K562 (cell line): Measurements from ENCODE around the gene CARD11. TPM values are rescaled to one million over a fixed set of nuclear protein-coding genes. Genes with fewer than 3 reads are reported as not detected.

ENCODE experiments used
- CCNT2 ChIP-seq: IDR thresholded peaks from 2 replicates; pipeline ENCODE4 v1.6.1; 2011; ENCODE audit warnings: borderline replicate concordance, low read depth, mild to moderate bottlenecking, moderate library complexity, mixed read lengths, low read length; ENCODE audit not compliant: insufficient read length; ENCODE audit errors: extremely low read depth
- CEBPZ ChIP-seq: fragments of 150-350 bp; IDR thresholded peaks from 2 replicates; pipeline ENCODE4 v1.6.1; 2014; ENCODE audit warnings: low read depth, mild to moderate bottlenecking, low read length, borderline replicate concordance
- CGGBP1 ChIP-seq: fragments of 250-450 bp; sonication (Bioruptor Pico); IDR thresholded peaks from 2 replicates; pipeline ENCODE4 v1.9.0; 2021; ENCODE audit warnings: mild to moderate bottlenecking
- DNMT1 ChIP-seq: fragments of 450-650 bp; IDR thresholded peaks from 2 replicates; pipeline ENCODE4 v1.6.1; 2016; ENCODE audit warnings: antibody characterized with exemption, mild to moderate bottlenecking
- EGR1 ChIP-seq: fragments of 450-650 bp; conservative IDR thresholded peaks from 2 replicates; pipeline ENCODE4 v1.6.1; 2017; ENCODE audit warnings: mild to moderate bottlenecking
- ELK3 ChIP-seq: fragments of 450-650 bp; formaldehyde crosslinking; IDR thresholded peaks from 2 replicates; pipeline ENCODE4 v1.4.0; 2020; ENCODE audit warnings: mild to moderate bottlenecking
- ETV6 ChIP-seq, 3 experiments: fragments of 150-350 bp in 1 of 3; sonication (generic) in 1 of 3; formaldehyde crosslinking in 1 of 3; IDR thresholded peaks; 2 replicates each; pipeline versions ENCODE4 v1.6.1 to v1.8.0; 2014 to 2022; ENCODE audit warnings: borderline replicate concordance in 2 of 3, low read depth in 2 of 3, antibody characterized with exemption in 1 of 3, low read length in 1 of 3, mild to moderate bottlenecking in 1 of 3, missing genetic modification reagents in 1 of 3
- HINFP ChIP-seq: fragments of 450-650 bp; conservative IDR thresholded peaks from 2 replicates; pipeline ENCODE4 v1.6.1; 2016; ENCODE audit warnings: missing genetic modification characterization, low read depth, mild to moderate bottlenecking, control low read depth, missing compliant biosample characterization
- HSF4 ChIP-seq: fragments of 250-450 bp; sonication (Bioruptor Pico); IDR thresholded peaks from 2 replicates; pipeline ENCODE4 v2.1.2; 2022; ENCODE audit warnings: mild to moderate bottlenecking, moderate library complexity, borderline replicate concordance
- RBFOX2 ChIP-seq: fragments of 200-400 bp; formaldehyde crosslinking; IDR thresholded peaks from 2 replicates; pipeline ENCODE4 v1.6.1; 2017; ENCODE audit warnings: low read depth, mild to moderate bottlenecking, low read length, moderate library complexity
- RBM25 ChIP-seq: fragments of 200-400 bp; formaldehyde crosslinking; IDR thresholded peaks from 2 replicates; pipeline ENCODE4 v1.6.1; 2018; ENCODE audit warnings: low read length, low read depth, moderate library complexity; ENCODE audit not compliant: severe bottlenecking
- SMAD3 ChIP-seq: fragments of 450-650 bp; formaldehyde crosslinking; conservative IDR thresholded peaks from 2 replicates; pipeline ENCODE4 v1.4.0; 2020; ENCODE audit warnings: mild to moderate bottlenecking
- SRSF9 ChIP-seq: fragments of 200-400 bp; formaldehyde crosslinking; IDR thresholded peaks from 2 replicates; pipeline ENCODE4 v1.6.1; 2017; ENCODE audit warnings: low read depth, low read length, borderline replicate concordance
- STAT5A ChIP-seq: IDR thresholded peaks from 2 replicates; pipeline ENCODE4 v1.6.1; 2012; ENCODE audit warnings: low read length, inconsistent platforms, borderline replicate concordance
- STAT5B ChIP-seq: fragments of 250-450 bp; sonication (Bioruptor Pico); IDR thresholded peaks from 2 replicates; pipeline ENCODE4 v1.8.0; 2021; ENCODE audit warnings: mild to moderate bottlenecking, inconsistent platforms
- WHSC1 ChIP-seq: IDR thresholded peaks from one replicate; pipeline ENCODE4 v1.6.1; 2012; ENCODE audit warnings: low read length, control low read depth, inconsistent platforms
- ZNF24 ChIP-seq: fragments of 450-650 bp; IDR thresholded peaks from 2 replicates; pipeline ENCODE4 v1.6.1; 2016
- ZNF263 ChIP-seq: sonication (generic); formaldehyde crosslinking; IDR thresholded peaks from 2 replicates; pipeline ENCODE4 v1.8.0; 2022; ENCODE audit warnings: mild to moderate bottlenecking, missing genetic modification reagents, borderline replicate concordance
- ZNF311 ChIP-seq: fragments of 250-450 bp; sonication (Bioruptor Pico); IDR thresholded peaks from 2 replicates; pipeline ENCODE4 v1.4.0; 2020; ENCODE audit warnings: mild to moderate bottlenecking, moderate library complexity
- ZNF354B ChIP-seq: fragments of 250-450 bp; sonication (Bioruptor Pico); IDR thresholded peaks from 2 replicates; pipeline ENCODE4 v1.4.0; 2020
- ZNF696 ChIP-seq: fragments of 250-450 bp; sonication (Bioruptor Pico); conservative IDR thresholded peaks from 2 replicates; pipeline ENCODE4 v1.4.0; 2020; ENCODE audit warnings: mild to moderate bottlenecking, moderate library complexity
- ZNF76 ChIP-seq: fragments of 250-450 bp; sonication (Bioruptor Pico); IDR thresholded peaks from 2 replicates; pipeline ENCODE4 v1.4.0; 2020; ENCODE audit warnings: mild to moderate bottlenecking, moderate library complexity, borderline replicate concordance
- ZSCAN32 ChIP-seq: fragments of 450-650 bp; formaldehyde crosslinking; IDR thresholded peaks from 2 replicates; pipeline ENCODE4 v1.4.0; 2020; ENCODE audit warnings: mild to moderate bottlenecking, moderate library complexity
- polyA plus RNA-seq, 8 experiments: library from polyadenylated mRNA; depleted of rRNA in 4 of 8; stranded (reverse) in 5 of 8; unstranded in 3 of 8; fragments of >200 nt; fragmentation: Nextera tagmentation in 2 of 8; fragmentation: Illumina TruSeq in 1 of 8; extraction: Ambion mirVana in 2 of 8; extraction: Trizol in 1 of 8; gene quantifications; 2 replicates each; pipeline versions ENCODE4 v1.2.1 to v1.2.3, GENCODE V29; 2011 to 2014; ENCODE audit warnings: inconsistent platforms in 1 of 8, missing spikeins in 1 of 8
- total RNA-seq, 7 experiments: library from RNA; depleted of rRNA in 6 of 7; stranded (reverse); fragments of >200 nt in 6 of 7; fragmentation: Illumina TruSeq in 2 of 7; extraction: Trizol in 2 of 7; gene quantifications; 2 replicates each; pipeline versions ENCODE4 v1.2.1 to v1.2.3, GENCODE V29; 2011 to 2021; ENCODE audit warnings: low replicate concordance in 1 of 7

Gene CARD11
- total and polyA plus RNA-seq, 9 of the 15 experiments (the other 6 are each of a cell fraction or from before 2014, with no cell fraction given): 0.07 to 12.8 (median 5.7) TPM

GRCh38 chr7:2863461-2864066, 180.1 kb downstream of the CARD11 start (continued):
- TF ChIP-seq CEBPZ (no peak), CCNT2 (no peak), ZNF354B (CRISPR knock-in tag) (no peak), RBM25 (no peak), STAT5A (no peak), ZNF24 (no peak), ELK3 (CRISPR knock-in tag) (no peak), ZSCAN32 (CRISPR knock-in tag) (no peak), ZNF263 (CRISPR knock-in tag) (no peak), SRSF9 (no peak), HSF4 (CRISPR knock-in tag) (no peak), DNMT1 (no peak), ETV6 (IDR thresholded peaks at IDR 0.05; ENCODE audit: borderline replicate concordance in 1 of 2, low read depth in 2 of 2, low read length in 1 of 2) (0 out of 4 replicates have a peak, but pooled peaks of 1 of the 2 experiments have one; percentile 15), ETV6 (CRISPR knock-in tag; IDR thresholded peaks at IDR 0.05; ENCODE audit: borderline replicate concordance) (no peak), HINFP (no peak), CGGBP1 (CRISPR knock-in tag) (no peak), EGR1 (no peak), SMAD3 (CRISPR knock-in tag) (0 out of 2 replicates have a peak, but pooled peaks have one; percentile 31), RBFOX2 (peak; percentile 72), STAT5B (CRISPR knock-in tag) (no peak), ZNF76 (no peak), WHSC1 (no peak), ZNF696 (CRISPR knock-in tag) (no peak), ZNF311 (CRISPR knock-in tag) (no peak)
